ENCODE measurements around the gene SMIM7.

The SMIM7 gene

GRCh38 chr19:16641695-16642094 lies 18.2 kb downstream of the SMIM7 start:
- Histone ChIP-seq H3K27me3 (replicated peaks; ENCODE audit: control insufficient read depth, insufficient read depth, low read length) (no peaks in the 10 kb centered on the region), H3K36me3 (ENCODE audit: control insufficient read depth, insufficient read depth, low read length) (peaks cover 22% of the 10 kb centered on the region), H3K4me3 (replicated peaks; ENCODE audit: low read depth, low read length) (no peak overlapping the region)
- no peak for TF ChIP-seq CTCF (IDR thresholded peaks at IDR 0.05; ENCODE audit: insufficient read depth, low read length, poor library complexity, severe bottlenecking)
- no peak for DNase-seq (ENCODE audit: extremely low read depth, insufficient read length)

GRCh38 chr19:16640951-16641350 lies 19.0 kb downstream of the SMIM7 start:
- peaks cover 22% of the 10 kb centered on the region for H3K36me3 ChIP-seq (ENCODE audit: control insufficient read depth, insufficient read depth, low read length)
- no peak overlapping the region for H3K4me3 ChIP-seq (replicated peaks; ENCODE audit: low read depth, low read length)
- no peak for DNase-seq (ENCODE audit: extremely low read depth, insufficient read length)
- H3K27me3 ChIP-seq (replicated peaks; ENCODE audit: control insufficient read depth, insufficient read depth, low read length): no peaks in the 10 kb centered on the region
- no peak for TF ChIP-seq CTCF (IDR thresholded peaks at IDR 0.05; ENCODE audit: insufficient read depth, low read length, poor library complexity, severe bottlenecking)

- Histone ChIP-seq H3K4me3 (replicated peaks; ENCODE audit: low read depth, low read length) (no peak overlapping the region), H3K27me3 (replicated peaks; ENCODE audit: control insufficient read depth, insufficient read depth, low read length) (no peaks in the 10 kb centered on the region), H3K36me3 (ENCODE audit: control insufficient read depth, insufficient read depth, low read length) (peaks cover 22% of the 10 kb centered on the region)
- no peak for TF ChIP-seq CTCF (IDR thresholded peaks at IDR 0.05; ENCODE audit: insufficient read depth, low read length, poor library complexity, severe bottlenecking)
- no peak for DNase-seq (ENCODE audit: extremely low read depth, insufficient read length)
These were observed 21.3 kb downstream of the SMIM7 start for GRCh38 chr19:16638666-16639065.

GRCh38 chr19:16637535-16637934 lies 22.4 kb downstream of the SMIM7 start:
- no peak for TF ChIP-seq CTCF (IDR thresholded peaks at IDR 0.05; ENCODE audit: insufficient read depth, low read length, poor library complexity, severe bottlenecking)
- no peak for DNase-seq (ENCODE audit: extremely low read depth, insufficient read length)
- Histone ChIP-seq H3K36me3 (ENCODE audit: control insufficient read depth, insufficient read depth, low read length) (peaks cover 17% of the 10 kb centered on the region), H3K4me3 (replicated peaks; ENCODE audit: low read depth, low read length) (no peak overlapping the region), H3K27me3 (replicated peaks; ENCODE audit: control insufficient read depth, insufficient read depth, low read length) (no peaks in the 10 kb centered on the region)

GRCh38 chr19:16631465-16631864 lies 28.5 kb downstream of the SMIM7 start:
- no peak for TF ChIP-seq CTCF (IDR thresholded peaks at IDR 0.05; ENCODE audit: insufficient read depth, low read length, poor library complexity, severe bottlenecking)
- H3K36me3 ChIP-seq (ENCODE audit: control insufficient read depth, insufficient read depth, low read length): peaks cover 8% of the 10 kb centered on the region
- H3K4me3 ChIP-seq (replicated peaks; ENCODE audit: low read depth, low read length): no peak overlapping the region
- DNase-seq (ENCODE audit: extremely low read depth, insufficient read length): no peak
- no peaks in the 10 kb centered on the region for H3K27me3 ChIP-seq (replicated peaks; ENCODE audit: control insufficient read depth, insufficient read depth, low read length)

GRCh38 chr19:16628984-16629691 lies 30.8 kb downstream of the SMIM7 start:
- Histone ChIP-seq H3K27me3 (replicated peaks; ENCODE audit: control insufficient read depth, insufficient read depth, low read length) (no peaks in the 10 kb centered on the region), H3K36me3 (ENCODE audit: control insufficient read depth, insufficient read depth, low read length) (peaks cover 7% of the 10 kb centered on the region), H3K4me3 (replicated peaks; ENCODE audit: low read depth, low read length) (peak overlapping the region; percentile 90)
- no peak for TF ChIP-seq CTCF (IDR thresholded peaks at IDR 0.05; ENCODE audit: insufficient read depth, low read length, poor library complexity, severe bottlenecking)
- DNase-seq (ENCODE audit: extremely low read depth, insufficient read length): no peak

Data from GM06990 (cell line).